Measurements from ENCODE around the gene TARS1. TPM values are rescaled to one million over a fixed set of nuclear protein-coding genes. Genes with fewer than 3 reads are reported as not detected.

TARS1 gene
- total and polyA plus RNA-seq, 2 of the 13 experiments (the other 11 are each of a cell fraction or from before 2014, with no cell fraction given): 77.0 to 184 TPM

DNA sequence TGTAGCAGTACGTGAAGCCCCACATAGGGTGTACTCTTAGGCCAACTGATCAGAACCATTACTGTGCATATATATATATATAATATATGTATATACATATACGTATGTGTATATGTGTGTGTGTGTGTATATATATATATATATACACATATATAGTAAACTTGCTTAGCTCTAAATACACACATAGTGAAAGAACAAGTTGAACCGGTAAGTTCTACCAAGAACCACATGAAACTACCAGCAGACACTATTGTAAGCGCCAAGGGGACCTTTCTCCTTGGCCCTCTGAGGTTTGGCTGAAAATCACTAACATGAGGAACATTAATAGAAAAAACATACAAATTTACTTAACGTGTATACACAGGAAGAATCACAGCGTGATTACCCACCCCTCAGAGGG, 1.8 kb upstream of the TARS1 start:
- H3K79me2 ChIP-seq (ENCODE audit: insufficient read depth, low read length): peaks cover 44% of the 10 kb centered on the region
- H3K36me3 ChIP-seq (replicated peaks in 1 of 2; ENCODE audit: control insufficient read depth in 1 of 2, insufficient read depth in 2 of 2, low read length in 2 of 2): no peaks in the 10 kb centered on the region; a peak in 1 of 5 replicates
- POLR2A ChIA-PET: no interaction called here
- DNase-seq (ENCODE audit: low spot score) (no peak), ATAC-seq (no peak), FAIRE-seq (no peak)
- H3K9ac ChIP-seq (ENCODE audit: insufficient read depth, low read depth, low read length): peak overlapping the region; percentile 93
- 56% methylated on average over 6 of the region's 6 CpGs for WGBS (ENCODE audit: low lambda C conversion rate)
- peak overlapping the region; percentile 84 to 96 (median 91); a peak in 5 of 6 replicates for H3K4me3 ChIP-seq (replicated peaks in 1 of 3; ENCODE audit: insufficient read depth in 1 of 3, low read depth in 2 of 3, low read length in 3 of 3)
- H3K27ac ChIP-seq (ENCODE audit: extremely low read length, insufficient read depth, low read length): no peak overlapping the region
- in situ Hi-C loops (cut with HindIII; ENCODE audit: extremely low pct_ligation_motif_present, low pct_unique_long_range_greater_than_20kb): loop anchor here (5.0 kb wide), 1 partner anchor 498 kb away; the partner anchor contains the start of gene RXFP3
- BruUV-seq (replicated peaks): no TSS peak
- no peaks in the 10 kb centered on the region; a peak in 1 of 5 replicates for H3K27me3 ChIP-seq (ENCODE audit: control insufficient read depth in 1 of 2, insufficient read depth in 2 of 2, low read length in 2 of 2)
- TF ChIP-seq RORA (CRISPR knock-in tag; IDR thresholded peaks at IDR 0.05) (no peak), PITX1 (CRISPR knock-in tag; IDR thresholded peaks at IDR 0.05) (no peak), KLF6 (CRISPR knock-in tag; IDR thresholded peaks at IDR 0.05) (no peak), ZIK1 (CRISPR knock-in tag; IDR thresholded peaks at IDR 0.05; ENCODE audit: borderline replicate concordance, low read depth) (no peak), JUNB (CRISPR knock-in tag; IDR thresholded peaks at IDR 0.05; ENCODE audit: borderline replicate concordance) (no peak), NFYC (CRISPR knock-in tag; IDR thresholded peaks at IDR 0.05) (no peak), POLR2AphosphoS5 (IDR thresholded peaks at IDR 0.05; ENCODE audit: low read depth, low read length) (no peak), TEAD2 (CRISPR knock-in tag; IDR thresholded peaks at IDR 0.05) (no peak), NKX3-1 (CRISPR knock-in tag; IDR thresholded peaks at IDR 0.05) (no peak), MZF1 (CRISPR knock-in tag; IDR thresholded peaks at IDR 0.05; ENCODE audit: borderline replicate concordance) (no peak), ZNF10 (CRISPR knock-in tag; IDR thresholded peaks at IDR 0.05; ENCODE audit: borderline replicate concordance, low read depth) (no peak), ZNF550 (CRISPR knock-in tag; IDR thresholded peaks at IDR 0.05; ENCODE audit: borderline replicate concordance) (no peak), HOXA9 (CRISPR knock-in tag; IDR thresholded peaks at IDR 0.05; ENCODE audit: borderline replicate concordance) (no peak), PRPF4 (IDR thresholded peaks at IDR 0.05; ENCODE audit: low read depth, low read length, poor library complexity, severe bottlenecking) (no peak), BCL6 (CRISPR knock-in tag; IDR thresholded peaks at IDR 0.05) (no peak)
- TF ChIP-seq, protein P1, sequence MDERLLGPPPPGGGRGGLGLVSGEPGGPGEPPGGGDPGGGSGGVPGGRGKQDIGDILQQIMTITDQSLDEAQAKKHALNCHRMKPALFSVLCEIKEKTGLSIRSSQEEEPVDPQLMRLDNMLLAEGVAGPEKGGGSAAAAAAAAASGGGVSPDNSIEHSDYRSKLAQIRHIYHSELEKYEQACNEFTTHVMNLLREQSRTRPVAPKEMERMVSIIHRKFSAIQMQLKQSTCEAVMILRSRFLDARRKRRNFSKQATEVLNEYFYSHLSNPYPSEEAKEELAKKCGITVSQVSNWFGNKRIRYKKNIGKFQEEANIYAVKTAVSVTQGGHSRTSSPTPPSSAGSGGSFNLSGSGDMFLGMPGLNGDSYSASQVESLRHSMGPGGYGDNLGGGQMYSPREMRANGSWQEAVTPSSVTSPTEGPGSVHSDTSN (CRISPR knock-in tag; IDR thresholded peaks at IDR 0.05): no peak
- TF ChIP-seq, protein P2, sequence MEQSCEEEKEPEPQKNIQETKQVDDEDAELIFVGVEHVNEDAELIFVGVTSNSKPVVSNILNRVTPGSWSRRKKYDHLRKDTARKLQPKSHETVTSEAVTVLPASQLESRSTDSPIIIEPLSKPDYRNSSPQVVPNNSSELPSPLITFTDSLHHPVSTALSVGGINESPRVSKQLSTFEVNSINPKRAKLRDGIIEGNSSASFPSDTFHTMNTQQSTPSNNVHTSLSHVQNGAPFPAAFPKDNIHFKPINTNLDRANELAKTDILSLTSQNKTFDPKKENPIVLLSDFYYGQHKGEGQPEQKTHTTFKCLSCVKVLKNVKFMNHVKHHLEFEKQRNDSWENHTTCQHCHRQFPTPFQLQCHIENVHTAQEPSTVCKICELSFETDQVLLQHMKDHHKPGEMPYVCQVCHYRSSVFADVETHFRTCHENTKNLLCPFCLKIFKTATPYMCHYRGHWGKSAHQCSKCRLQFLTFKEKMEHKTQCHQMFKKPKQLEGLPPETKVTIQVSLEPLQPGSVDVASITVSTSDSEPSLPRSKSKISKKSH (CRISPR knock-in tag; IDR thresholded peaks at IDR 0.05; ENCODE audit: borderline replicate concordance): no peak
- TF ChIP-seq, protein P3, sequence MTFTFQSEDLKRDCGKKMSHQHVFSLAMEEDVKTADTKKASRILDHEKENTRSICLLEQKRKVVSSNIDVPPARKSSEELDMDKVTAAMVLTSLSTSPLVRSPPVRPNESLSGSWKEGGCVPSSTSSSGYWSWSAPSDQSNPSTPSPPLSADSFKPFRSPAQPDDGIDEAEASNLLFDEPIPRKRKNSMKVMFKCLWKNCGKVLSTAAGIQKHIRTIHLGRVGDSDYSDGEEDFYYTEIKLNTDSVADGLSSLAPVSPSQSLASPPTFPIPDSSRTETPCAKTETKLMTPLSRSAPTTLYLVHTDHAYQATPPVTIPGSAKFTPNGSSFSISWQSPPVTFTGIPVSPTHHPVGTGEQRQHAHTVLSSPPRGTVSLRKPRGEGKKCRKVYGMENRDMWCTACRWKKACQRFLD (CRISPR knock-in tag; IDR thresholded peaks at IDR 0.05; ENCODE audit: borderline replicate concordance): no peak
- TF ChIP-seq, protein P4, sequence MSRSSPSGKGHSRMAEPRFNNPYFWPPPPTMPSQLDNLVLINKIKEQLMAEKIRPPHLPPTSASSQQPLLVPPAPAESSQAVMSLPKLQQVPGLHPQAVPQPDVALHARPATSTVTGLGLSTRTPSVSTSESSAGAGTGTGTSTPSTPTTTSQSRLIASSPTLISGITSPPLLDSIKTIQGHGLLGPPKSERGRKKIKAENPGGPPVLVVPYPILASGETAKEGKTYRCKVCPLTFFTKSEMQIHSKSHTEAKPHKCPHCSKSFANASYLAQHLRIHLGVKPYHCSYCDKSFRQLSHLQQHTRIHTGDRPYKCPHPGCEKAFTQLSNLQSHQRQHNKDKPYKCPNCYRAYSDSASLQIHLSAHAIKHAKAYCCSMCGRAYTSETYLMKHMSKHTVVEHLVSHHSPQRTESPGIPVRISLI (CRISPR knock-in tag; IDR thresholded peaks at IDR 0.05; ENCODE audit: borderline replicate concordance): no peak
- H3K4me1 ChIP-seq (ENCODE audit: insufficient read depth, low read length): peaks cover 30% of the 10 kb centered on the region
- peak overlapping the region; percentile 93 for H3K4me2 ChIP-seq (ENCODE audit: low read depth, low read length)
- CTCF ChIA-PET (ENCODE audit: low intra/inter-chr PET ratio, low total read pairs): no interaction called here
- intact Hi-C loops (cut with micrococcal nuclease; ENCODE audit: unreplicated experiment): no loop called here
- H3K9me3 ChIP-seq (ENCODE audit: low read length): no peaks in the 10 kb centered on the region
- H2AFZ ChIP-seq (ENCODE audit: low read length): no peak overlapping the region
- peaks cover 20% of the 10 kb centered on the region for H4K20me1 ChIP-seq (ENCODE audit: insufficient read depth, low read length)
